HepG2 (cell line): ENCODE data around the gene B4GALT5. TPM values are rescaled to one million over a fixed set of nuclear protein-coding genes. Genes with fewer than 3 reads are reported as not detected.

Experiments
- ARNT2 ChIP-seq: sonication (generic); formaldehyde crosslinking; IDR thresholded peaks from 2 replicates; pipeline ENCODE4 v1.8.0; 2022; ENCODE audit warnings: mild to moderate bottlenecking, low read depth, missing genetic modification reagents, moderate library complexity
- ATF5 ChIP-seq: sonication (generic); formaldehyde crosslinking; IDR thresholded peaks from 2 replicates; pipeline ENCODE4 v1.4.0; 2020; ENCODE audit warnings: mild to moderate bottlenecking, low read depth, missing genetic modification reagents
- CBX2 ChIP-seq, 2 experiments: fragments of 200-600 bp in 1 of 2; sonication (generic); formaldehyde crosslinking in 1 of 2; IDR thresholded peaks; 2 replicates each; pipeline versions ENCODE4 v1.7.0 to v1.8.1; 2018 to 2022; ENCODE audit warnings: low read depth in 2 of 2, low read length in 1 of 2, mild to moderate bottlenecking in 1 of 2, missing genetic modification reagents in 1 of 2
- CREBL2 ChIP-seq: sonication (generic); formaldehyde crosslinking; IDR thresholded peaks from 2 replicates; pipeline ENCODE4 v1.8.1; 2023; ENCODE audit warnings: missing genetic modification reagents, mild to moderate bottlenecking, borderline replicate concordance
- GRHL1 ChIP-seq: sonication (generic); formaldehyde crosslinking; conservative IDR thresholded peaks from 2 replicates; pipeline ENCODE4 v1.8.0; 2022; ENCODE audit warnings: missing genetic modification reagents
- HNF1B ChIP-seq: sonication (generic); formaldehyde crosslinking; IDR thresholded peaks from 2 replicates; pipeline ENCODE4 v1.5.1; 2020; ENCODE audit warnings: mild to moderate bottlenecking, moderate library complexity, missing genetic modification reagents
- MBD4 ChIP-seq: IDR thresholded peaks from 2 replicates; pipeline ENCODE4 v1.6.1; 2012; ENCODE audit warnings: low read length, inconsistent platforms, borderline replicate concordance
- MEIS2 ChIP-seq: sonication (generic); formaldehyde crosslinking; IDR thresholded peaks from 2 replicates; pipeline ENCODE4 v1.9.0; 2021; ENCODE audit warnings: mild to moderate bottlenecking, missing genetic modification reagents
- MXD4 ChIP-seq: IDR thresholded peaks from 2 replicates; pipeline ENCODE4 v1.6.1; 2016; ENCODE audit warnings: mild to moderate bottlenecking, missing biosample characterization, missing genetic modification reagents
- NR3C1 ChIP-seq: sonication (generic); formaldehyde crosslinking; IDR thresholded peaks from 2 replicates; pipeline ENCODE4 v1.4.0; 2020; ENCODE audit warnings: missing genetic modification reagents
- RBFOX2 ChIP-seq: fragments of 200-400 bp; formaldehyde crosslinking; IDR thresholded peaks from 2 replicates; pipeline ENCODE4 v1.6.1; 2017; ENCODE audit warnings: low read depth, mild to moderate bottlenecking, low read length
- UBTF ChIP-seq: sonication (generic); formaldehyde crosslinking; IDR thresholded peaks from 2 replicates; pipeline ENCODE4 v1.4.0; 2020; ENCODE audit warnings: mild to moderate bottlenecking, missing genetic modification reagents
- YEATS4 ChIP-seq: sonication (generic); formaldehyde crosslinking; IDR thresholded peaks from 2 replicates; pipeline ENCODE4 v1.4.0; 2020; ENCODE audit warnings: missing genetic modification reagents, borderline replicate concordance
- ZMYM2 ChIP-seq: sonication (generic); formaldehyde crosslinking; IDR thresholded peaks from 2 replicates; pipeline ENCODE4 v1.8.0; 2022; ENCODE audit warnings: mild to moderate bottlenecking, missing genetic modification reagents
- ZNF280D ChIP-seq: sonication (generic); formaldehyde crosslinking; IDR thresholded peaks from 2 replicates; pipeline ENCODE4 v1.5.1; 2020; ENCODE audit warnings: mild to moderate bottlenecking, missing genetic modification reagents
- ZNF670 ChIP-seq: sonication (generic); formaldehyde crosslinking; IDR thresholded peaks from 2 replicates; pipeline ENCODE4 v1.8.0; 2022; ENCODE audit warnings: mild to moderate bottlenecking, missing genetic modification reagents, borderline replicate concordance
- ZNF773 ChIP-seq: sonication (generic); formaldehyde crosslinking; IDR thresholded peaks from 2 replicates; pipeline ENCODE4 v1.4.0; 2020; ENCODE audit warnings: missing genetic modification reagents, borderline replicate concordance
- polyA plus RNA-seq, 8 experiments: library from polyadenylated mRNA; depleted of rRNA in 3 of 8; stranded (reverse) in 7 of 8; unstranded in 1 of 8; fragments of >200 nt; fragmentation: Illumina TruSeq in 4 of 8; extraction: Trizol in 4 of 8; gene quantifications; 2 replicates each; pipeline versions ENCODE4 v1.2.1 to v1.2.3, GENCODE V29; 2011 to 2016; ENCODE audit warnings: low read depth in 4 of 8, missing spikeins in 1 of 8, mixed read lengths in 1 of 8; ENCODE audit not compliant: insufficient read depth in 1 of 8
- total RNA-seq, 5 experiments: library from RNA; depleted of rRNA; stranded (reverse); fragments of >200 nt; fragmentation: Illumina TruSeq; extraction: Trizol; gene quantifications; 2 replicates each; pipeline ENCODE4 v1.2.3, GENCODE V29; 2016; ENCODE audit warnings: low read depth in 1 of 5

B4GALT5 gene
- total and polyA plus RNA-seq, 2 of the 13 experiments (the other 11 are each of a cell fraction or from before 2014, with no cell fraction given) = 27.3 to 30.9 TPM

GRCh38 chr20:49608752-49609670 lies 104.7 kb downstream of the B4GALT5 start (continued):
- TF ChIP-seq UBTF (peak; percentile 68), MEIS2 (CRISPR knock-in tag) (no peak; the same call in 1 of the 2 replicates), RBFOX2 (no peak), MBD4 (no peak), ZNF280D (CRISPR knock-in tag) (no peak; the same call in 1 of the 2 replicates), ARNT2 (CRISPR knock-in tag) (no peak), ZNF670 (CRISPR knock-in tag) (no peak), NR3C1 (CRISPR knock-in tag) (no peak), CREBL2 (CRISPR knock-in tag) (0 out of 2 replicates have a peak, but pooled peaks have one; percentile 3), HNF1B (peak; percentile 64), YEATS4 (CRISPR knock-in tag) (no peak), MXD4 (CRISPR knock-in tag) (peak; percentile 92), ZNF773 (CRISPR knock-in tag) (no peak), CBX2 (IDR thresholded peaks at IDR 0.05; ENCODE audit: low read depth, low read length) (no peak), CBX2 (CRISPR knock-in tag; IDR thresholded peaks at IDR 0.05; ENCODE audit: low read depth) (peak; percentile 26; the same call in 1 of the 2 replicates), GRHL1 (no peak), ZMYM2 (CRISPR knock-in tag) (no peak), ATF5 (CRISPR knock-in tag) (0 out of 2 replicates have a peak, but pooled peaks have one; percentile 84)
